Loucy (cell line): ENCODE data around the gene RHCE.

Experiments
- CTCF ChIP-seq: fragments of 200-600 bp; sonication (generic); conservative IDR thresholded peaks from 2 replicates; pipeline ENCODE4 v1.5.1; 2014; ENCODE audit warnings: mild to moderate bottlenecking, antibody characterized with exemption, low read length
- EZH2phosphoT487 ChIP-seq: fragments of 200-600 bp; IDR thresholded peaks from 2 replicates; pipeline ENCODE4 v1.6.1; 2018; ENCODE audit warnings: antibody characterized with exemption, mild to moderate bottlenecking, moderate library complexity, borderline replicate concordance

DNA sequence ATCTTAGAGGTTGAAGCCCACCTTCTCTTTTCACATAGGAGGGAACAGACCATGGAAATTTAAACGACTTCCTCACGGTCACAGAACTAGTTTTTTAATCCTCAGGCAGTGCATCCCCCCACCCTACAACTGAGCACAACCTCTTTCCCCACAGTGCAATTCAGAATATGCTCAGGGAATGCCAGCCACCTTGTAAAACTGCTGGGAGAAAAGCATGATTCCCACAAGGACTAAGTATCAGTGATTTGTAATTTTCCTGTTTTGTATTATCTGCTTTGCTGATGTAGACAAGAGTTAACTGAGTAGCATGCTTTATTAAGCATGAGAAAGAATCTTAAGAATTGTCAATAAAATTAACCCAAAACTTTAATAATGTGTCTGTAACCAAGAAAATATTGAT lies 58.7 kb downstream of the RHCE start:
- TF ChIP-seq CTCF (no peak), EZH2phosphoT487 (no peak)
